ENCODE results near the gene ELF4.

DNA sequence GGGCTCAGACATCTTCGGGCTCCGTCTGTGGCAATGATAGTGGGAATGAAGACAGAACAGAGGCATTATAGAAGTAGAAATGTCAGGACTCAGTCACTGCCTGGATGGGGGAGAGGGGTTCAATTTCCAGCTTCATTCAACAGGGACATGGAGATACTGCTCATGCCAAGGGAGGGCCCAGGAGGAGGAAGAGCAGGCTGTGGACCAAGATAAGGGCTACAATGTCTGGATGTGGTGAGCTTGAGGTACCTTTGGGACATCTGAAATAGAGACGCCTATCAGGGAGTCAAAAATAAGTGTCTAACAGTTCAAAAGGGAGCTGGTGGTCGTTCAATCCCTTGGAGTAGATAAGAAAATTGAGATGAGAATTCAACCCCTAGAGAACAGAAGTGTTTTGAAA is 34.5 kb downstream of the ELF4 start:
- TF ChIP-seq ARNTL (CRISPR knock-in tag; IDR thresholded peaks at IDR 0.05; ENCODE audit: borderline replicate concordance, low read depth) = no peak
- no peak for TF ChIP-seq BACH2 (CRISPR knock-in tag; IDR thresholded peaks at IDR 0.05; ENCODE audit: borderline replicate concordance)
- no peak for TF ChIP-seq GLIS3 (CRISPR knock-in tag; IDR thresholded peaks at IDR 0.05)
